HG03103 (cell line): ENCODE measurements around the gene CDH4.

Source experiments
- ATAC-seq: cut with Tn5 transposase; IDR thresholded peaks from one replicate; pipeline ENCODE4 v1.9.1; 2021; ENCODE audit warnings: low read depth; ENCODE audit not compliant: unreplicated experiment

CDH4 gene

GRCh38 chr20:61777773-61778494 is 525.9 kb downstream of the CDH4 start:
- no peak for ATAC-seq

- no peak for ATAC-seq
Observed at GRCh38 chr20:61778495-61778863, 526.4 kb downstream of the CDH4 start.

- no peak for ATAC-seq
Observed at GRCh38 chr20:61779176-61779965, 527.3 kb downstream of the CDH4 start.

- ATAC-seq, result no peak
Observed at GRCh38 chr20:61780066-61780465, 528.0 kb downstream of the CDH4 start.

GRCh38 chr20:61784801-61785566 is 532.9 kb downstream of the CDH4 start:
- no peak for ATAC-seq

DNA sequence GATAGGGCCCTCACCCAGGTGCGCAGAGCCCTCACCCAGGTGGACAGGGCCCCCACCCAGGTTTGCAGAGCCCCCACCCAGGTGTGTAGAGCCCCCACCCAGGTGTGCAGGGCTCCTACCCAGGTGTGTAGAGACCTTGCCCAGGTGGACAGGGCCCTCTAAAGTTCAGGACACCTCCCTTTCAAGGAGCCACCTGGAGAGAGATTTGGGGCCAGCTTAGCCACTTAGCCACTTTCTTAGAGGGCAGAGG is 533.4 kb downstream of the CDH4 start:
- ATAC-seq, result no peak

GRCh38 chr20:61786230-61786629 is 534.2 kb downstream of the CDH4 start:
- ATAC-seq, result no peak

GRCh38 chr20:61788343-61788742 is 536.3 kb downstream of the CDH4 start:
- ATAC-seq, result no peak

DNA sequence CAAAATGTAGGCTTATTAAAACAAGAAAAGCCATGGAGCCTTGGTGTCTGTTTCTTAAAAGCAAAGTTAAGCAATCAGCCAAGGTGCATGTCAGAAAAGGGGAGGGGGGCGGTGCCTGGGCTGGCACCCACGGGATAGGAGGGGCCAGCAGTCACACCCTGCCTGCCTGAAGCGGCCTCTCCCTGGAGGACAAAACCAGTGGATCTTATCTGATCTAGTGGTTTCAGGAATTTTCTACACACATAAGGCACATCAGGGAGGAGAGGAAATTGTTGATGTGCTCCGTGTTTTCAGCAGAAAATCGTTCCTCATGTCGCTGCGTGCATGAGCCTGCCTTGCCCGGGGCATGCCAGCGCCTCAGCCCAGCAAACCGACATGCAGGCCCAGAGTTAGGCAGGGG is 537.3 kb downstream of the CDH4 start:
- no peak for ATAC-seq

DNA sequence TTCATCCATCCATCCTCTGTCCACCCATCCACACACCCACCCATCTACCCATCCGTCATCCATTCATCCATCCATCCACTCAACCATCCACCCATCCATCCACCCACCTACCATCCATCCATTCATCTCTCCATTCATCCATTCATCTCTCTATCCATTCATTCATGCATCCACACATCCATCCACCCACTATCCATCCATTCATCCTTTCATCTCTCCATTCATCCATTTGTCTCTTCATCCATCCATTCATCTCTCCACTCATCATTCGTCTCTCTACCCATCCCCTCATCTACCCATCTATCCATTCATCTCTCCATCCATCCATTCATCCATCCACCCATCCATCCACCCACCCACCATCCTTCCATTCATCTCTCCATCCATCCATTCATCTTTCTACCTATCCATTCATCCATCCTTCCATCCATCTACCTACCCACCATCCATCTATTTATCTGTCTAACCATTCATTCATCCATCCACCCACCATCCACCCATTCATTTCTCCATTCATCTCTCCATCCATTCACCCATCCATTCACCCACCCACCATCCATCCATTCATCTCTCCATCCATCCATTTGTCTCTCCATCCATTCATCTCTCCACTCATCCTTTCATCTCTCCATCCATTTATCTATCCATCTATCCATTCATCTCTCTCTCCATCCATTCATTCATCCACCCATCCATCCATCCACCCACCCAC is 538.2 kb downstream of the CDH4 start:
- no peak for ATAC-seq

DNA sequence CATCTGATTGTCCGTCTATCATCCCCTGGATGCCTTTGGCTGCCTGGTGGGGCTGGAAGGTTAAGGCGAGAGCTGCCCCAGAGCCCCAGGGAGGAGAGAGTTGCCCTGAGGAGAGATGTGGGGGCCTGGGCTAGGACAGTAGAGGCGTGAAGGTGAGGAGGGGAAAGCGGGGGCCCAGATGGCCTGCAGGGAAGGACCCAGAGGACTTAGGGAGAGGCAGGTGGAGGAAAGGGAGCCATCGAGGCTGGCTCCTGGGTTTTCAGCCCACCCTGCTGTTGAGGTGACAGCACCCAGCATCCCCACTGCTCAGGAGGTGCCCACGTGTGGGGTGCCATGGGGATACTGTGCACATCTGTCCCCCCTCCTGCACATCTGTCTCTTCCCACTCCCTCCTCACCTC is 539.9 kb downstream of the CDH4 start:
- no peak for ATAC-seq

- no peak for ATAC-seq
Observed at GRCh38 chr20:61795669-61796630, 543.9 kb downstream of the CDH4 start.

DNA sequence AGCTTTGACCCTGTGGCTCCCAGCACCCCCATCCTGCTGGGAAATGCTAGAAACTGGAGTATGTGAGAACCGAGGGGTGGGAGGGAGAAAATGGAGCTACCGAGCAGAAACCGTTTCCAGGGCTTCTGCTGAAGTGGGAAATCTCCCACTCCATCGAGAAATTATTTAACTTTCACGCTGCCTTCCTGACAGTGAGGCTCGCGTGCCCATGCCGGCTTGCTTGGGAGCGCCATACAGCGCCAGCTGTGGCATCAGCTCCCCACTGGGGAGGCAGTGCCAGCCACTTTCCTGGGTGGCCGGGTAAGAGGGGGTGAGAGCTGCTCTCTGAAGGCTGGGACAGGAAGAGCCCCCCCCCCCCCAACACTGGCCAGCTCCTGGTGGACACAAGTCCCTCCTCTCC is 544.7 kb downstream of the CDH4 start:
- ATAC-seq, result no peak

- no peak for ATAC-seq
Observed at GRCh38 chr20:61797200-61797599, 545.1 kb downstream of the CDH4 start.

GRCh38 chr20:61797971-61798411 is 545.9 kb downstream of the CDH4 start:
- no peak for ATAC-seq

DNA sequence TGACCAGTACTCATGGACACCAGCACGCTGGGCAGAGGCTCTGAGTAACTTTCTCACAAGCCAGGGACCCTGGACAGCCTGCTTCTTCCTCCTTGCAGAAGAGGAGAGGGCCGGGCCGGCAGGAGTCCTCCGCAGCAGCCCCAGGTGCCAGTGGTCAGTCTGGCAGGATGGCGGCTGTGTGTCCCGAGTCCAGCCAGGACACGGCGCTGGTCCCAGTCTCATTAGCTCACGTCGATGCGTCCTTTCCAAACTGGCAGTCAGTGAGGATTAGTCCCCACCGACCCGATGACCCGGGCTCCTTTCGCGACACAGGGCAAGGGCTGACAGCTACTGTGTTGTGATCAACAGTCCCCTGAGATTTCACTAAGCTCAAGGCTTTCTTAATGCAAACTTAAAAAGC is 546.6 kb downstream of the CDH4 start:
- ATAC-seq, result no peak

GRCh38 chr20:61799394-61799923 is 547.4 kb downstream of the CDH4 start:
- ATAC-seq, result no peak

DNA sequence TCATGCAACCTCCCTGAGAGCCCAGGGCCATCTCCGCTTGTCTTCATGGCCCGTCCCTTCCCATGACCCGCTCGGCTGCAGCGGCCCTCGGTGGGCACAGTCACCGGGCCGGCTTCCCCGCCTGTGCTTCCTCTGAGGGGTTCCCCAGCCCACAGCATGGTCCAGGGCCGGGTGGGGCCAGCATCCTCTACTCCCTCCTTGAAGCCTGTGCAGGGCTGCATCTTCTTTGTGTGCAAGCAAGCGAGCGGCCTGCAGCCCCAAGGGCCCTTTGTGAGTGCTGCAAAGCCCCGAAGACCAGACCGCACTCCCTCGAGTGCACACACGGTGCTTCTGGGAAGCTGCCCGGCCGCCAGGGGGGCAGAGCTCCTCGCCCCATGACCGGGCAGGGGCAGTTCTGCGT is 547.9 kb downstream of the CDH4 start:
- no peak for ATAC-seq

- ATAC-seq, result no peak
Observed at GRCh38 chr20:61800359-61801064, 548.5 kb downstream of the CDH4 start.
